Right lung (tissue), 5 donors: Measurements from ENCODE around the gene MKKS. TPM values are rescaled to one million over a fixed set of nuclear protein-coding genes. Genes with fewer than 3 reads are reported as not detected.

Source experiments
- DNase-seq, 2 donors: peaks; one replicate each; pipeline ENCODE4 v3.0.0-alpha.2; 2013
- polyA plus RNA-seq, 5 donors: library from polyadenylated mRNA; unstranded; fragments of 120-200 nt; gene quantifications; one replicate each; pipeline versions ENCODE4 v1.2.1 to v1.2.3, GENCODE V29; 2013; ENCODE audit warnings: inconsistent platforms in 1 of 5, low replicate concordance in 1 of 5; ENCODE audit not compliant: insufficient read length in 5 of 5, insufficient read depth in 1 of 5

The MKKS gene
- polyA plus RNA-seq, 5 donors = 22.6 to 30.2 (median 28.6) TPM

- no peak for DNase-seq
Measured at GRCh38 chr20:10454151-10454750, 20.2 kb upstream of the MKKS start.

DNA sequence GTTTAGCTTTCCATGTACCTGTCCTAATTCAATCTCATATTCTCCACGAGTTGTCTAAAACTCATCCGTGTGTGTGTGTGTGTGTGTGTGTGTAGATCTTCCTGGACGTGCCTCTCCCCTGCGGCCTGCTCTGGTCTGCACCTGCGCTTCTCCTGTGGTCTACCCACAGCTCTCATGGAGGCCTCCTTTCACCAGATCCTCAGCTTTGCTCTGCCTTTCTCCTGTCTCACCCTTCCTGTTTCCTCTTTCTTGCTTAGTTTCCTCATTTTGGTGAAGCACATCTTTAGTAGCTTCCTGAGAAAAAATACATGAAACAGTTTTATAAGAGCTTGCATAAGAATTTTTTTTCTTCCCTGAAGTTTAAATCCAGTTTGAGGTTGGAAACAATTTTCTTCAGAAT is 19.2 kb upstream of the MKKS start:
- no peak for DNase-seq

DNA sequence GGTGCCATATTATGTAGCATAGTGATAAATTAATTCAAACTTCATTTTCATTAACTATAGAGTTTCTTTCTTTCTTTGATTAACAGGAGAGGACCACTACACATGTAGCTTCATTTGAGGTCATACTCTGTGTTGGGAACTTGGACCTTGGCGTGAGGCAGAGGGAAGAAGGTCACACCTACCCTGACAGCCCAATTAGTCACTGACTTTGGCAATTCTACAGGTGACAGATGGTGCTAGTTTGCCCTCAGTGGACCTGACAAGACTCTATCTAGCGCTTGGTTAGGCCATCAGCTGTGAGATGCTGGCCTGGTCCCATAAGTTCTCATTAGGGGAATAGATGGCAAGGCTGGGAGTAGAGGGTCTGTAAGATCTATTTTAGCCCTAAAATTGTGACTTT is 15.2 kb upstream of the MKKS start:
- no peak for DNase-seq

- no peak for DNase-seq
Measured at GRCh38 chr20:10448270-10449156, 14.5 kb upstream of the MKKS start.

GRCh38 chr20:10447028-10447427 is 13.0 kb upstream of the MKKS start:
- no peak for DNase-seq

GRCh38 chr20:10445758-10446157 is 11.7 kb upstream of the MKKS start:
- no peak for DNase-seq

DNA sequence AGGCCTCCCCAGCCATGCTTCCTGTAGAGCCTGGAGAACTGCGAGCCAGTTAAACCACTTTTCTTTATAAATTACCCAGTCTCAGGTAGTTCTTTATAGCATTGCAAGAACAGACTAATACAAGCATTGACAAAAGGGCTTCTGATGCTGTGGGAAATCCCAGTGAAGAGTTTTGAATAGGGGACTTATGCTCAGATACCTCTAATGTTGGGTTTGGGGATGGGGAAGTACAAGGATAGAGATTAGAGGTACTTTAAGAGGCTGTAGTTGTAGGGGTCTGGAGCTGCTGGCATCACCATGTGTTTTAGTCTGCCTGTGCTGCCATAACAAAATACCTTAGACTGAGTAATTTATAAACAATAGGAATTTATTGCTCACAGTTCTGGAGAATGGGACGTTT is 9.9 kb upstream of the MKKS start:
- no peak for DNase-seq

DNA sequence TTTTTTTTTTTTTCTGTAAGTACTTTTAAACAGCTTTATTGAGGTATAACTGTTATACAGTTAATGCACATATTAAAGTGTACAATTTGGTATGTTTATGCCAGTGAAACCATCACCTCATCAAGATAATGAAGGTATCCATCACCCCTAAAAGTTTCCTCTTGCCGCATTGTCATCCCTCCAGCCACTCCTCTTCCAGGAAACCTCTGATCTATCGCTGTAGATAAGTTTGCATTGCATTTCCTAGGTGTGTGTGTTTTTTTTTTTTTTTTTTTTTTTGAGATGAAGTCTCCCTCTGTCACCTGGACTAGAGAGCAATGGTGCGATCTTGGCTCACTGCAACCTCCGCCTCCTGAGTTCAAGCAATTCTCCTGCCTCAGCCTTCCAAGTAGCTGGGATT is 4.2 kb upstream of the MKKS start:
- DNase-seq = no peak

DNA sequence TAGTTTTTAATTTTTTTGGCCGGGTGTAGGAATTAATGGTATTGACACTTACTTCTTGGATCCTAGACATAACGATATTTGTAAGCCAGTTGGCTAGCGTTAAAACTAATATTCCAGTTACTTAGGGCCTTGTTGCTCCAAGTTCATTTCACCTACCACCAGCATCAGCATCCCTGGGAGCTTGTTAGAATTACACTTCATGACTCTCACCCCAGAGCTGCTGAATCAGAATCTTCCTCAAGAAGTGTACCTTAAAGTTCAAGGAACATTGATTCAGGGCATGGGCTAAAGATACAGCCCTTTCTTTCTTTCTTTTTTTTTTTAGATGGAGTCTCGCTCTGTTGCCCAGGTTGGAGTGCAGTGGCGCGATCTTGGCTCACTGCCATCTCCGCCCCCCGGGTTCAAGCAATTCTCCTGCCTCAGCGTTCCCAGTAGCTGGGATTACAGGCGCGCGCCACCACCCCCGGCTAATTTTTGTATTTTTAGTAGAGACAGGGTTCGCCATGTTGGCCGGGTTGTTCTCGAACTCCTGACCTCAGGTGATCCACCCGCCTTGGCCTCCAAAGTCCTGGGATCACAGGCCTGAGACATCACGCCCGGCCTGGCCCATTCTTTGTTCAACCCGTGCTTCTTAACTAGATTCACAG is 2.2 kb upstream of the MKKS start:
- DNase-seq = no peak

DNA sequence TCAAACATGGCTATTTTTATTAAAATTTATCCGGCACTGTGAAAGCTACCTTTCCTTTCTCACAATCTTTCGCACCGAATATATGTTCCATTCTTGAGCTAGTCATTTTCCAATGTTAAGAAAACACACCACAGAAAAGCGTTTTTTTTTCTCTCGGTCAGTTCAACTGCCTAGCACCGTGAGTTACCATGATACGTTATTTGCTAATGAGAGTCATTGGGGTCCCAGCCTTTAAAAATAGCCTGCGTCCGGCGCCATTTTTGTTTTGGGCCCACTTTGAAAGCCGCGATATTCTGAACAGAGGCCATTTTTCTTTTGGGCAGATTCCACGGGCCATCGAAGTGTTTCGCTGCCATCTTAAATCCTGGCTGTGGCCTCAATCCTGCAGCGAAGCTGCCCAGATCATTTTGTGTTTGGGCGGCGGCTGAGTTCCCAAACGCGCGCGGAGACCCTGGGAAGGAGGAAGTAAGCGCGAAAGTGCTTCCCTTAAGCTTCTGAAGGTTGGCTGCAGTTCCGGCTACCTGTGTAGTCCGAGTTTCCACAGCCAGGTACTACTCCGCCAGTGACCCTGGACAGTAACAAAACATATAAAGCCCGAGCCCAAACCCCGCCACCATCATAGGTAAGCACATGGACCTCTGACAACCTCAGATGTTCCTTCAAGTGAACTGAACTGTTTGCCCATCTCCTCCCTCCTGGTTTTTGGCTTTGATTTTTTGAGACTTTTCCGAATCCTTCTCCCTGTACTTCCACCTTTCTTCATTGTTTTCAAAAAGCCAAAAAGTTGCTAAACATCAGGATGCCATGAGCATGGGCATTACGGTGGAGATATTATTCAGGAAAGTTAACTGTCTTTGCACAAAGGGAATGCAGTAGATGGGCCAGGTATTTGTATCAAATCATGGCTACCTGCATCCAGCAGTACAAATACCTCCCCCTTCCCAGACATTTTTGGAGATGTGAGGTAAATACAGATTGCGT is 1.1 kb upstream of the MKKS start, which contains the start of gene SLX4IP:
Gene SLX4IP, plus strand, starts transcription at position 474 of the 981 bp plus-strand sequence. CDS start 22,900 bp downstream, outside the sequence.
- DNase-seq = peak; percentile 95 to 96

GRCh38 chr20:10434467-10434831 is 427 bp upstream of the MKKS start:
- peak; percentile 96 to 97 for DNase-seq

DNA sequence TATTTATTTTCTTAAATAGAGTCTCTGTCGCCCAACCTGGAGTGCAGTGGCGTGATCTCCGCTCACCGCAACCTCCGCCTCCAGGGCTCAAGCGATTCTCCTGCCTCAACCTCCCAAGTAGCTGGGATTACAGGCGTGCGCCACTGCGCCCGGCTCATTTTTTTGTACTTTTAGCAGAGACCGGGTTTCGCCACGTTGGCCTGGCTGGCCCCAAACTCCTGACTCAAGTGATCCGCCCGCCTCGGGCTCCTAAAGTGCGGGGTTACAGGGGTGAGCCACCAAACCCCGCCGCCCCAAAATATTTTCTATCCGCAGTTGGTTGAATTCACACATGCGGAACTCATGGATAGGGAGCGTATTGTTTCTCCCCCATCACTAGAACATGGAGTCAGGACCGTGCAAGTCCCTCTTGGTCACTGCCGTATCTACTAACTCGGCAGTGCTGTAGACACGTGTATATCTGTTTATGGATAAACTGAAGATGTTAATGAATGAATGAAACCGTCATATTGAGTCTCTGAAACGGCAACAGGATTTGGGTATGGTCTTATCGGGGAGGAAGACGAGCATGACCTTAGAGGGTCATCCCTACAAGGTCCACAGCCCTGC is 904 bp downstream of the MKKS start:
- no peak for DNase-seq

DNA sequence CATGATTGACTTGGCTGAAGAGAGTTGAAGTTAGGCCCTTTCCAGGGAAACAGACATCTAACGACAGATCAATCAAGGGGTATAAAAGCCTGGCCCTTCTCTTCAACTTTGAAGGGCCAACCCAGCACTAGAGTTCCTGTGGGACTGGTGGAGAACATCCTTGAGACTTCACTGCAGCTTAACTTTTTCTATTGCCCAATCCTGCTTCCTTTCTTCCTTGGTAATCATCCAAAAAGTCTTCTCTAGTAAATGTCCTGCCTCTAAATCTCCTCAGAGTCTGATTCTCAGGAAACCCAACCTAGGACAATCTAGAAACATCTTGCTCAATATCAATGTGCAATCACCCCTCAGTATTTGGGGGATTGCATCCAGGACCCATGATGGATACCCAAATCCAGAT is 1.9 kb downstream of the MKKS start:
- no peak for DNase-seq

DNA sequence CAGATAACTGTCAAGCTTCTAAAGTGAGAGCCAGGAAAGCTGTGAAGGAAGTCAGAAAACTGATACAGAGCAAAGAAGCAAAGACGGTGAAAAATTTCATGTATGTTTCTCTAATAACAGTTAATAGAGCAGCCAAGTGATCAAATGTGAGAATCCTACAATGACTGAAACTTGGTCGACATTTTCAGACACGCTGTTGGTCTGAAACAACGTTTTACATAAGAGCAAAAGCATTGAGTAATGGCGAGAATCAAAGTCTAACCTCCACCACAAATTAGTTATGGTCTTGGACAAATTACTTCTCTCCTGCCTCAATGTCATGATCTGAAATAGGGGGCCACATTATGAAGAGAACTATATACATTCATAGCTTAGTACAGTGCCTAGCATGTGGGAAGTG is 3.3 kb downstream of the MKKS start:
- no peak for DNase-seq

- no peak for DNase-seq
Measured at GRCh38 chr20:10430000-10430466, 4.0 kb downstream of the MKKS start.

DNA sequence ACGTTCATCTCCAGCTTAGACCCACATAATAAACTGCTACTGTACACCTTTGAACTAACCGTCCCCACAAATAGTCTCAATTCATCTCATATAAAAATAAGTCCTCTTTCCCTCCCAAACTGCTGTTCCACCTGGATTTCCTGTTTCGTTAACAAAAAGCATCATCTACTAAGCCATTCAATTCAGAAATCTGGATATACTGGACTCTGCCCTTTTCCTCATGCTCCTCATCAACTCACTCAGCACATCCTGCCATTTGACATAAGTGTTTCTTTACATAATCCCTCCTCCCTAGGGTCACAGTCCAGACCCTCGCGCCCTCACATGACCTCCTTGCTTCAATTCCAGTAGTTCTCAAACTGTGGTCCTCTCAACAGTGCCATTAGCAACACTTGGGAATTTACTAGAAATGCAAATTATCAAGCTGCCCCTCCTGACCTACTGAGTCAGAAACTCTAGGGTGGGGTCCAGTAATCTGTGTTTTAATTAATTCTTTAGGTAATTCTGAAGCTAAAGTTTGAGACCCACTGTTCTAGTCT is 4.5 kb downstream of the MKKS start:
- DNase-seq = no peak

DNA sequence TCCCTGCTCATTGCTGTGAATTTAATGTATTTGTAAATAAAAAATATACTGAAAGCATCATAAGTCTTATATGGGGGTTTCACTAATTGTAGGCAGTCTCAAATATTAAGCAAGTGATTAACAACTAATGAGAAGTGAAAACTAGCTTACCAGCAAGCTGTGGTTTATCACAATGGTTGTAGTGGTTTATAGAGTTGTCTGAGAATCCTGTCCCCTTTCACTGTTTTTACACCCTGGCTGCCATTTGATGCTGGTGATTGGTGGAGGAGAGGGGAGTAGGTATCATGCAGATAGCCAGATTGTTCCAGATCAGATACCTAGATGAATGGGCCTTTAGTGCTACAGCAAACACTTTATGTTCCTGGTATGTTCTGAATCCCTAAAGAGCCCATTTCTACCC is 6.0 kb downstream of the MKKS start:
- DNase-seq = no peak

- DNase-seq = peak; percentile 46 to 54
Measured at GRCh38 chr20:10427060-10427692, 6.8 kb downstream of the MKKS start.

- no peak for DNase-seq
Measured at GRCh38 chr20:10423735-10424134, 10.3 kb downstream of the MKKS start.

DNA sequence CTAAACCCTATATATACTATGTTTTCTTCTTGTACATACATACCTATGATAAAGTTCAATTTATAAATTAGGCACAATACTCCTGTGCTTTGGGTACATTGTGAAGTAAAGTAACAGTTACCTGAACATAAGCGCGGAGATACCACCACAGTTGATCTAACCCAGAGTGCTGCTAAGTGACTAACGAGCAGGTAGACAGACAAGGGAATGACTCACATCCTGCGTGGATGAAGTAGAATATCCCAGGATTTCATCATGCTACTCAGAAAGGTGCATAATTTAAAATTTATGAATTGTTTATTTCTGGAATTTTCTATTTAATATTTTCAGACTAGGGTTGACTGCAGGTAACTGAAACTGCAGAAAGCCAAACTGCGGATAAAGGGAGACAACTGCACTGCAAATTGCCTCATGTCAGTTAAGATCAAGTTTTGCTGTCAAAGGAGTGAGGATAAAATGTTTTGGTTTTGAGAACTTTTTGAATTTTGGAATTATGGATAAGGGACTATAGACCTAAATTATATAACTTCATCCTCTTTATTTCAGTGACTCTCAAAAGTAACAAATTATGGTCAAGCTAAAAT is 14.4 kb downstream of the MKKS start:
- no peak for DNase-seq
